Right hindlimb (tissue), 1 donor: ENCODE data around the gene HAS3.
"Not testable (repeated sequence)": the region's sequence is repeated elsewhere in the genome, so short reads cannot be mapped to it uniquely, and the experiment has no call there.

Experiments
- DNase-seq: peaks from one replicate; pipeline ENCODE4 v3.0.0-alpha.2; 2018

Gene HAS3, protein sequence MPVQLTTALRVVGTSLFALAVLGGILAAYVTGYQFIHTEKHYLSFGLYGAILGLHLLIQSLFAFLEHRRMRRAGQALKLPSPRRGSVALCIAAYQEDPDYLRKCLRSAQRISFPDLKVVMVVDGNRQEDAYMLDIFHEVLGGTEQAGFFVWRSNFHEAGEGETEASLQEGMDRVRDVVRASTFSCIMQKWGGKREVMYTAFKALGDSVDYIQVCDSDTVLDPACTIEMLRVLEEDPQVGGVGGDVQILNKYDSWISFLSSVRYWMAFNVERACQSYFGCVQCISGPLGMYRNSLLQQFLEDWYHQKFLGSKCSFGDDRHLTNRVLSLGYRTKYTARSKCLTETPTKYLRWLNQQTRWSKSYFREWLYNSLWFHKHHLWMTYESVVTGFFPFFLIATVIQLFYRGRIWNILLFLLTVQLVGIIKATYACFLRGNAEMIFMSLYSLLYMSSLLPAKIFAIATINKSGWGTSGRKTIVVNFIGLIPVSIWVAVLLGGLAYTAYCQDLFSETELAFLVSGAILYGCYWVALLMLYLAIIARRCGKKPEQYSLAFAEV

DNA sequence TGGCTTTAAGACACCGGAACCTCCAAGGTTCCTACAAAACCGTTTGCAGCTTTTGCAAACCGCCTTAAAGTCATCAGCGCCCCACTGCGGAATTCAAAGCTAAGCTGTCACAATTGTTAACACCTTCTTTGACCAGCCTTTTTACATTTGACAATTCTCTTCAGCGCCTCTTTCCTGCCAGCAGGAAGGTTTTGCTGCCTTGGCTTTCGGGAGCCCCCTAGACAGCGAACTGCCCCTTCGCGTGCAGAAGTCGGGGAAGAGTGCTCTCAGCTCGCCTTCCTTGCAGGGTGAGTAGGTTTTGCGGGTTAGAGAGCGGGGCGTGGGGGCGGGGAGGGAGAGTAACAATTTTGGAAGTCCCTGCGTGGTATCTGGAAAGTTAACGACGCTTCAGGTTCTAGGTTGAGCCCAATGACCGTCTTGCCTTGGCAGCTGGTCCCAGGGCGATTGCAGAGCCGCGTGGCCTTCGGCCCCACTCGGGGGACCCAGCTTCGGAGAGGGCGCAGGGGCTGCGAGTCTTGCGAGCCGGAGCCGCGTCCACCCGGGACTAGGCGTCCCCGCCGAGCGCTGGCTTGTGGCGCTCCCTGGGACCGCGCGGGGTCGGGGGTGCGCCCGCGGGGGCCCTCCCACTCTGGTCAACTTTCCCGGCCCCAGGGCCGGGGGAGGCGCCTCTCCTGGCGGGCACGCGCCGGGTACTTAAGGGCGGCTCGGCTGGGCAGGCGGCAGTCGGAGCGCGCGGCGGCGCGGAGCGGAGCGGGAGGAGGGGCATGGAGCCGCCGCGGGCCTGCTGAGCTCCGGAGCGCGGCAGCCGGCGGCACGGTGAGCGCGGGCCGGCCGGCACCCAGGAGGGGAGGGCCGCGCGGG is at the start of gene HAS3:
Gene HAS3, plus strand, starts transcription at position 153 of the 861 bp plus-strand sequence. CDS start 3,743 bp downstream, outside the sequence.
- peak; percentile 64 for DNase-seq

- no peak for DNase-seq
Observed at GRCh38 chr16:69055980-69056379, 49.5 kb upstream of the HAS3 start.

GRCh38 chr16:69056421-69056820 is 49.0 kb upstream of the HAS3 start:
- DNase-seq: no peak

DNA sequence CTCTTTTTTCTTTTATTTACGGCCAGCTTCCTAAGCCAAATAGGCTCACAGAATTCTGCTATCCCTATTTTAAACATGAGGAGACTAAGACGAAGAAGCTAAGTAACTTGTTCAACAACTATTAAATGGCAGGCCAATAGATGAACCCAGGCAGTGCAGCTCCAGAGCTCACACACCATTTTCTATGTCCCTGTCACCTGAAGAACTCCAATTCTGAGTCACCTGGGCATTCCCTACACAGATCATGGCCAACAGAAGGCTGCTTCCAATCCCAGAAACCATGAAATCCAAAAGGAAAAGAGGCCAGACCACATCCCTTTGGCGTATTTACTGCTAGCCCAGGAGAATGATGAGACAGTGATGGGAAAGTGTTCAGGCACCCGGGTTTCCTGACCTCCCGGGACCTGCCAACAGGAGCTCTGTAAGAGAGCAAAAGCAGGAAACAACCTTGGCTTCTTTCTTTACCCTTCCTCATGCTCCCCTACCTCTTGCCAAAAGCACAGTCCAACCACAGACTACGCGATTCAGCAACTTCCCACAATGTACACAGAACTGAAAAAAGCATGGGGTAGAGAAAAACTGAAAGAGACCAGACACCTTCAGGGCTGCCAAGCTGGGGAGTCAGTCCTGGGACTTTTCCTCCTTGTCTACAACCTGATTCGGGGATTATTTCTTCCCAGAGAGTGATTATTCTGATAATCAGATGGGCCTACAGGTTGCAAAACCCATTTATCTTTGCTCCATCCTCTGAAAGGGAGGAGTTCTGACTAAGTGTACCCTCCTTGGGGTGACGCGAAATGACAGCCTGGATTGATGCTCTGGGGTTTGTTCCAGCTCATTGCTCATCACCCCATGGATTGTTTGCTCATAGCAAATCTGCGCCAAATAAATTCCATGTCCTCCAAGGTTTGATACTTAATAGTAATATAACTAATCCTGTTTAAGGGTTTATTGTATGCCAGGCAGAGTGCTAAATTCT is 47.8 kb upstream of the HAS3 start:
- DNase-seq: no peak

DNA sequence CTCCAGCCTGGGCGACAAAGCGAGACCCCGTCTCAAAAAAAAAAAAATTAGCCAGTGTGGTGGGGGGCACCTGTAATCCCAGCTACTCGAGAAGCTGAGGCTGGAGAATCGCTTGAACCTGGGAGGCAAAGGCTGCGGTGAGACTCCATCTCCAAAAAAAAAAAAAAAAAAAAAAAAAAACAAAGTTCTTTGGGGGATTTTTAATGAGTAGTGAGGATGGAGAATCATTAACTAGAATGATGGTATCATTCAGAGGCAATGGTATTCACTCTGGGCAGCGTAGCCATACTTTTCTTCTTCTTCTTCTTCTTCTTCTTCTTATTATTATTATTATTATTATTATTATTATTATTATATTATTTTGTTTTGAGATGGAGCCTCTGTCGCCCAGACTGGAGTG is 42.0 kb upstream of the HAS3 start:
- not testable (repeated sequence) for DNase-seq

DNA sequence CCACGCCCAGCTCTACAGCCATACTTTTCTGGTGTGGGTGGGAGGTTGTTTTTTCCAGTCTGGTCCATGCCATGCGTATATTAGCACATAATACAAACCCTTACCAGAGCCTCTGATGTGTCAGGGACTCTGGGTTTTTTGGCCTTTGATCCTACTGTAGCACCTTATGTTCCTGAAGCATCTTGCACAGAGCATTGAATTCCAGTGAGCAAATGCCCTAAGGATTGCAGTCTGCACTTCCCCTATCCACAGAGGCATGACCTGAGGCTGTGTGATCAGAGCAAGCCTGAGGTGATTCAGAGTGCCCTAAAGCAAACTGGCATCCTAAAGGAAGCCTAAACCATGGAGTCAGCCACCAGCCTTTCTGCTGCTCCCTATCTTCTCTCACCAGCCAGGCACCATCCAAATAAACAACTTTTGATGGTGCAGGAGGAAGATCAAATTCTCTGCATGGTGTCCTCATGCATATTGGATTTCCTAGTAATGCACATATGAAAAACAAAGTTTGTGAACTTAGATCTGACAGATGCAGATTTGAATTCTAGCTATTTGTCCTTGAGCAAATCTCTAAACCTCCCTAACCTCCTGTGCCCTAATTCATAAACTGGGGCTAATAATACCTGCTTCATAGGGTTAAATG is 41.2 kb upstream of the HAS3 start:
- DNase-seq: no peak

GRCh38 chr16:69064764-69065313 is 40.6 kb upstream of the HAS3 start:
- peak; percentile 35 for DNase-seq

DNA sequence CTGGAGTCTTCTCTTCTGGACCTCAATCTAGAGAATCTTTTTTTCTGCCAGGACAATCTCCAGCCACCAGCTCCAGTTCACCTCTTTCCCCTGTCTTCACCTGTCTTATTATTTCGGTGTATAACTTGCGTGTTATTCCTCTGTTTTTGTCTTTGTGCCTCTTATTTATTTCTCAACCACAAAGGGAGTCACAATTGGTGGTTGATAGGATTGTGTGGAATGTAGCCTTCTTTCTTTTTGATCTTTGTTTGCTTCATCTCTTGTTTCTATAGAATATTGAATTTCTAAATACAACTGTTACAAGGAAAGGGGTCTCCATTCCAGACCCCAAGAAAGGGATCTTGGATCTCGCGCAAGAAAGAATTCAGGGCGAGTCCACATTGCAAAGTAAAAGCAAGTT is 35.9 kb upstream of the HAS3 start:
- DNase-seq: no peak

DNA sequence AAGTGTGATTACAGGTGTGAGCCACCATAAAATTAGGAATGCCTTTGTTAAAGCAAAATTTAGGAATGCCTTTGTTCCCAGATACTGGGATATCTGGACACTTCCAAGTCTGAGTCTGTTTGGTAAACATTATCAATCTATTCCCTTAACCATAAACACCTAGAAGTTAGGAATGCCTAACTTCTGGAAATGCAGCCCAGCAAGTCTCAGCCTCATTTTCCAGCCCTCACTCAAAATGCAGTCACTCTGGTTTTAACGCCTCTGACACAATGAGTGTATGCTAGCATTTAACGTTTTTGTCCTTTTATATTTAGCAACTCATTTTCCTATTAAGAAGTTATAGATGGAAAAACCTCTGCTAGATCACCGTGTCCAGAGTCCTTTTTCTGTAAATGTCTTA is 34.4 kb upstream of the HAS3 start:
- no peak for DNase-seq

DNA sequence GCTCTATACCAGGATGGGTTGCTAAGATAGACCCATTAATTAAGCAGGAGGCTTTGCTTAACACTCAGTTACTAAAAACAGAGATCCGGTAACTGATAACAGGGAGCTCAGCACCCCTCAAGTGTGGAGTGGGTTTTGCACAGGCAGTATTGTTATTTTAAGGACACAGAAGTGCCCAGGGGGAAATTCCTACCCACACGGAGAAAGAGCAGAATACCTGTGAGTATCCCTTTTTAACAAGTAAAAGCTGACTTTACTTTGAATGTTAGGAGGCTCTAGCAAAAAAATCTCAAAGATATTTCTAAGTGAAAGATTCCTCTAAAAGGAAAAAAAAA is 32.8 kb upstream of the HAS3 start:
- DNase-seq: no peak

- no peak for DNase-seq
Observed at GRCh38 chr16:69073181-69073702, 32.2 kb upstream of the HAS3 start.

GRCh38 chr16:69077251-69077650 is 28.2 kb upstream of the HAS3 start:
- DNase-seq: no peak

- no peak for DNase-seq
Observed at GRCh38 chr16:69078073-69078472, 27.4 kb upstream of the HAS3 start.

GRCh38 chr16:69079697-69080096 is 25.8 kb upstream of the HAS3 start:
- no peak for DNase-seq

DNA sequence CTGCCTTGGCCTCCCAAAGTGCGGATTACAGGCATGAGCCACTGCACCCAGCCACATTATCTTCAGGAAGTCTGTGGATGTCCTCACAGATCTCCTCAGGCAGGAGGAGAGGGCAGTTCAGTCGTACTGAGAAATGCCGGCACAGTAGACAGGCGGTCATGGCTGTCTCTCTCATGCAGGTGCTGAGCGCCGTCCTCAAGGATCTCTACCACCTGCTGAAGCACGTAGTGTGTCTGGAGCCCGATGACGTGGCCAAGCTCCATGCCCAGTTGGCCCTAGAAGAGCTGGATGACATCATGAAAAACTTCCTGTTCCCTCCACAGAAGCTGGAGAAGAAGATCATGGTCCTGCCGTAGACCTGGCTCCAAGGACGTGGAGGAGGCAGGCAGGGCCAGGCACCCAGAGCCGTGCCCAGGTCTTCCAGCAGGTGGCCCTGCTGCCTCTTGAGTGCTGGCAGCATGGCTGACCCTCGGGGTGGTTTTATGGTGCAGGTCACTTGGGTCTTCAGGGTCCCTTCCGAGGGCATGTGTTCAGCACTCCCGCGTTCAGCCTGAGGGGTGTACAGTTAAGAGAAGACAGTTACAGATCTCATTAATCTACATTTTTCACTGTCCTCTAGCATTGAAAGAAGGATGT is 22.0 kb upstream of the HAS3 start:
- DNase-seq: no peak

DNA sequence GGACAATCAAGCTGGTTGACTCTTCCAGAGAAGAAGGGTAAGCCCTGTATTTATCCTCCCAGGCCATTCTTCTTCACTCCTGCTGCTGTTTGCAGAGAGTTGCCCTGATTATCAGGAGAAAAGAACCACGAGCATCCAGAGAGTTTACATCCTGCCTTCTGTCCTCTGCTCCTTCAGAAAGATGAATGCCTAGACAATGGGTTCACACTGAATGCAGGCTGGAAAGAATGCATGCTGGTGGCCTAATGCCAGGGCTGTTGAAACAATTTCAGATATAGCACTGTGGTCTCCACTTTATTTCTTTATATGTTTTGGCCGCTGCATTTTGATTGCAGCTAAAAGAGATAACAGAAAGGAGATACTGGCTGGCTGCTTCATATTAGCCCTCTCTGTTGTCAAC is 21.2 kb upstream of the HAS3 start:
- DNase-seq: no peak

DNA sequence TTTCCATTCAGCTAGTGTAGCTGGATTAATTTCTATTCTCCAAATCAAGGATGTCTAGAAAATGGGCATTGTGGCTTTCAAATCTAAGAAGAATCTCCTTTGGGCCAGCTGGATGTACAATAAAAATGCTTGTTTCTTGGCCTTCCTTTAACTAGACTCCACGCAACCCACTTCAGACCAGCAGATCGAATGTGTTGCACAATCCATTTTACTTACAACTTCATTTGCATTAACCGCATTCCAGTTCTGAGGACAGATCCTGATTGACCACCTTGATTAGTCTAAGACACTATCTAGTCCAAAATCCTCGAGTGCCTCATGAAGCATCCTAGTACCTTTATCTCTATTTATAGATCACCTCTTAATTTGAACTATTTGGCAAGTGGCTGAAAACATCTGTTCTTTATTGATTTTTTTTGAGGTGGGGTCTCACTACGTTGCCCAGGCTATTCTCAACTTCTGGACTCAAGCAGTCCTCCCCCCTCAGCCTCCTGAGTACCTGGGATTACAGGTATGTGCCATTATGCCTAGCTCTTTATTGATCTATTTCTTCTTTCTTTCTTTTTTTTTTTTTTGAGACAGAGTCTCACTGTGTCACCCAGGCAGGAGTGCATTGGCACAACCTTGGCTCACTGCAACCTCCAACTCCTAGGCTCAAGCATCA is 20.3 kb upstream of the HAS3 start:
- no peak for DNase-seq

GRCh38 chr16:69087161-69087581 is 18.3 kb upstream of the HAS3 start:
- DNase-seq: no peak

GRCh38 chr16:69088684-69089083 is 16.8 kb upstream of the HAS3 start:
- DNase-seq: no peak
